HepG2 (cell line): ENCODE measurements around the gene PFKM. TPM values are rescaled to one million over a fixed set of nuclear protein-coding genes. Genes with fewer than 3 reads are reported as not detected.

Source experiments
- FOXK1 ChIP-seq: sonication (generic); formaldehyde crosslinking; IDR thresholded peaks from 2 replicates; pipeline ENCODE4 v1.4.0; 2020; ENCODE audit warnings: low read depth, missing genetic modification reagents, borderline replicate concordance
- FOXO1 ChIP-seq: sonication (generic); formaldehyde crosslinking; IDR thresholded peaks from 2 replicates; pipeline ENCODE4 v1.4.0; 2020; ENCODE audit warnings: missing genetic modification reagents
- KDM5B ChIP-seq: sonication (generic); formaldehyde crosslinking; IDR thresholded peaks from 2 replicates; pipeline ENCODE4 v1.4.0; 2020; ENCODE audit warnings: missing genetic modification reagents, mild to moderate bottlenecking, borderline replicate concordance
- KMT2A ChIP-seq: sonication (generic); formaldehyde crosslinking; IDR thresholded peaks from 2 replicates; pipeline ENCODE4 v1.4.0; 2020; ENCODE audit warnings: missing genetic modification reagents
- MATR3 ChIP-seq: sonication (generic); formaldehyde crosslinking; IDR thresholded peaks from 2 replicates; pipeline ENCODE4 v1.4.0; 2020; ENCODE audit warnings: missing genetic modification reagents
- RARA ChIP-seq: IDR thresholded peaks from 2 replicates; pipeline ENCODE4 v1.6.1; 2016; ENCODE audit warnings: missing genetic modification reagents, missing compliant biosample characterization
- TEAD3 ChIP-seq: optimal IDR thresholded peaks from 2 replicates; pipeline ENCODE3; 2016; ENCODE audit warnings: borderline replicate concordance
- ZNF10 ChIP-seq: sonication (generic); formaldehyde crosslinking; IDR thresholded peaks from 2 replicates; pipeline ENCODE4 v1.4.0; 2020; ENCODE audit warnings: mild to moderate bottlenecking, low read depth, missing genetic modification reagents, borderline replicate concordance
- ZNF460 ChIP-seq: sonication (generic); formaldehyde crosslinking; IDR thresholded peaks from 2 replicates; pipeline ENCODE4 v1.5.1; 2020; ENCODE audit warnings: missing genetic modification reagents, mild to moderate bottlenecking, borderline replicate concordance
- ZNF543 ChIP-seq: sonication (generic); formaldehyde crosslinking; IDR thresholded peaks from 2 replicates; pipeline ENCODE4 v1.4.0; 2020; ENCODE audit warnings: mild to moderate bottlenecking, missing genetic modification reagents
- ZNF607 ChIP-seq: sonication (generic); formaldehyde crosslinking; IDR thresholded peaks from 2 replicates; pipeline ENCODE4 v1.5.1; 2020; ENCODE audit warnings: missing genetic modification reagents, mild to moderate bottlenecking, borderline replicate concordance
- ZNF619 ChIP-seq: sonication (generic); formaldehyde crosslinking; IDR thresholded peaks from 2 replicates; pipeline ENCODE4 v1.4.0; 2020; ENCODE audit warnings: mild to moderate bottlenecking, missing genetic modification reagents
- ZZZ3 ChIP-seq: sonication (generic); formaldehyde crosslinking; IDR thresholded peaks from 2 replicates; pipeline ENCODE4 v1.4.0; 2020; ENCODE audit warnings: missing genetic modification reagents, mild to moderate bottlenecking, borderline replicate concordance
- polyA plus RNA-seq, 8 experiments: library from polyadenylated mRNA; depleted of rRNA in 3 of 8; stranded (reverse) in 7 of 8; unstranded in 1 of 8; fragments of >200 nt; fragmentation: Illumina TruSeq in 4 of 8; extraction: Trizol in 4 of 8; gene quantifications; 2 replicates each; pipeline versions ENCODE4 v1.2.1 to v1.2.3, GENCODE V29; 2011 to 2016; ENCODE audit warnings: low read depth in 4 of 8, missing spikeins in 1 of 8, mixed read lengths in 1 of 8; ENCODE audit not compliant: insufficient read depth in 1 of 8
- total RNA-seq, 5 experiments: library from RNA; depleted of rRNA; stranded (reverse); fragments of >200 nt; fragmentation: Illumina TruSeq; extraction: Trizol; gene quantifications; 2 replicates each; pipeline ENCODE4 v1.2.3, GENCODE V29; 2016; ENCODE audit warnings: low read depth in 1 of 5
- TF ChIP-seq, protein P1 (sequence below): sonication (generic); formaldehyde crosslinking; IDR thresholded peaks from 2 replicates; pipeline ENCODE4 v1.5.0; 2020; ENCODE audit warnings: mild to moderate bottlenecking, missing genetic modification reagents, borderline replicate concordance
- TF ChIP-seq, protein P2 (sequence below): sonication (generic); formaldehyde crosslinking; IDR thresholded peaks from 2 replicates; pipeline ENCODE4 v1.8.1; 2023; ENCODE audit warnings: missing genetic modification reagents, inconsistent platforms, borderline replicate concordance
- TF ChIP-seq, protein P3 (sequence below): sonication (generic); formaldehyde crosslinking; conservative IDR thresholded peaks from 2 replicates; pipeline ENCODE4 v1.4.0; 2020; ENCODE audit warnings: mild to moderate bottlenecking, missing genetic modification reagents, moderate library complexity
- TF ChIP-seq, protein P4 (sequence below): sonication (generic); formaldehyde crosslinking; IDR thresholded peaks from 2 replicates; pipeline ENCODE4 v1.4.0; 2020; ENCODE audit warnings: missing genetic modification reagents

Gene PFKM
- total and polyA plus RNA-seq, 2 of the 13 experiments (the other 11 are each of a cell fraction or from before 2014, with no cell fraction given), result 1.9 to 2.4 TPM

DNA sequence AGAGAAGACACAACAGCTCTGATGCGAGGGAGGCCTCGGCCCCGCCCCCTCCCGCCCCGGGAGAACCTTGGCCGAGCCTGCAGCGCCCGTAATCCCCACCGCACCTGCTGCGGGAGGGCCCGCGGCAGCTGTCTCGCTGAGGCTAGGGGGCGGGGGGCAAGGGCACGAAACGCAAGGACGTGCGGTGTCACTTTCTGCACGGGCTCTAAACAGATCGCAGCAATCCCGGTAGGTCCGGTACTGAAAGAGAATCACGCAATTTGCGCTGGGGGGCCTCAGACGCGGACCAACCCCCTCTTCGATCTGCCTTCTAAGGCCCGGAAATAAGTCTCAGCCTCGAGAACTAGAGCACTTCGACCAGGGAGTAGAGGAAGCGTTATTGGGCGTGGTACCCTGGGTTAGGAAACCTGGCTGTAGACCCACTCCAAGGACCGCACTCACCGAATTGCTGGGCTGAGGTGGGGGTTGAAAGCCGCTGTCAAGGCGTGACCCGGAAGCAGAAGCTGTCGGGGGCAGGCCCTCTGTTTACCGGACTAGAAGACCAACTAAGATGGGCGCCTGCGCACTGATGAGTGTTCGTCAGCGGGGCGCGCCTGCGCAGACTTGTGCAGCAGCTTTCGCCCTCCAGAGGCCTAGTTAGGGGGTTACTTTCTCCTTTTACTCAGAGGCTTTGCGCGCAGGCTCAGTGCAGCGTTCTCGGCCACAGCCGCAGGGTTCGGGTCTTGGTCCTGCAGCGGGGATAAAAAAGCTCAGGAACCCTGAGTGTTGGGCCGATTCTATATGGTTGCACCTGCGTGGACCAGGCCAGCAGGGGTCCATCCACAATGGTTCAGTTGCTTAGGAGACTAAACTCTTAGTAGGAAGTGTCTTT, 38.1 kb downstream of the PFKM start, which contains the start of gene ASB8 (continued):
- TF ChIP-seq, protein P1, sequence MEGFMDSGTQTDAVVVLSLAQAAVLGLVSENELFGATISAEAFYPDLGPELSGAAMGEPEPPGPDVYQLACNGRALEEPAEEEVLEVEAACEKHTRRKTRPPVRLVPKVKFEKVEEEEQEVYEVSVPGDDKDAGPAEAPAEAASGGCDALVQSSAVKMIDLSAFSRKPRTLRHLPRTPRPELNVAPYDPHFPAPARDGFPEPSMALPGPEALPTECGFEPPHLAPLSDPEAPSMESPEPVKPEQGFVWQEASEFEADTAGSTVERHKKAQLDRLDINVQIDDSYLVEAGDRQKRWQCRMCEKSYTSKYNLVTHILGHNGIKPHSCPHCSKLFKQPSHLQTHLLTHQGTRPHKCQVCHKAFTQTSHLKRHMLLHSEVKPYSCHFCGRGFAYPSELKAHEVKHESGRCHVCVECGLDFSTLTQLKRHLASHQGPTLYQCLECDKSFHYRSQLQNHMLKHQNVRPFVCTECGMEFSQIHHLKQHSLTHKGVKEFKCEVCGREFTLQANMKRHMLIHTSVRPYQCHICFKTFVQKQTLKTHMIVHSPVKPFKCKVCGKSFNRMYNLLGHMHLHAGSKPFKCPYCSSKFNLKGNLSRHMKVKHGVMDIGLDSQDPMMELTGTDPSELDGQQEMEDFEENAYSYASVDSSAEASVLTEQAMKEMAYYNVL, result peak; percentile 8; the same call in 1 of the 2 replicates
- TF ChIP-seq MATR3 (CRISPR knock-in tag) (no peak), ZNF460 (CRISPR knock-in tag) (no peak), ZNF619 (CRISPR knock-in tag) (peak; percentile 63; the same call in 1 of the 2 replicates), ZNF10 (no peak), KDM5B (CRISPR knock-in tag) (peak; percentile 70; the same call in 1 of the 2 replicates), ZNF543 (CRISPR knock-in tag) (peak; percentile 89; the same call in 1 of the 2 replicates), FOXK1 (CRISPR knock-in tag) (peak; percentile 93), ZNF607 (CRISPR knock-in tag) (peak; percentile 64; the same call in 1 of the 2 replicates), ZZZ3 (CRISPR knock-in tag) (peak; percentile 55; the same call in 1 of the 2 replicates), TEAD3 (CRISPR knock-in tag) (peak; percentile 60), RARA (peak; percentile 20; the same call in 1 of the 2 replicates), FOXO1 (CRISPR knock-in tag) (peak; percentile 84), KMT2A (peak; percentile 87)
- TF ChIP-seq, protein P2, sequence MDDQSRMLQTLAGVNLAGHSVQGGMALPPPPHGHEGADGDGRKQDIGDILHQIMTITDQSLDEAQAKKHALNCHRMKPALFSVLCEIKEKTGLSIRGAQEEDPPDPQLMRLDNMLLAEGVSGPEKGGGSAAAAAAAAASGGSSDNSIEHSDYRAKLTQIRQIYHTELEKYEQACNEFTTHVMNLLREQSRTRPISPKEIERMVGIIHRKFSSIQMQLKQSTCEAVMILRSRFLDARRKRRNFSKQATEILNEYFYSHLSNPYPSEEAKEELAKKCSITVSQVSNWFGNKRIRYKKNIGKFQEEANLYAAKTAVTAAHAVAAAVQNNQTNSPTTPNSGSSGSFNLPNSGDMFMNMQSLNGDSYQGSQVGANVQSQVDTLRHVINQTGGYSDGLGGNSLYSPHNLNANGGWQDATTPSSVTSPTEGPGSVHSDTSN, result no peak
- TF ChIP-seq, protein P3, sequence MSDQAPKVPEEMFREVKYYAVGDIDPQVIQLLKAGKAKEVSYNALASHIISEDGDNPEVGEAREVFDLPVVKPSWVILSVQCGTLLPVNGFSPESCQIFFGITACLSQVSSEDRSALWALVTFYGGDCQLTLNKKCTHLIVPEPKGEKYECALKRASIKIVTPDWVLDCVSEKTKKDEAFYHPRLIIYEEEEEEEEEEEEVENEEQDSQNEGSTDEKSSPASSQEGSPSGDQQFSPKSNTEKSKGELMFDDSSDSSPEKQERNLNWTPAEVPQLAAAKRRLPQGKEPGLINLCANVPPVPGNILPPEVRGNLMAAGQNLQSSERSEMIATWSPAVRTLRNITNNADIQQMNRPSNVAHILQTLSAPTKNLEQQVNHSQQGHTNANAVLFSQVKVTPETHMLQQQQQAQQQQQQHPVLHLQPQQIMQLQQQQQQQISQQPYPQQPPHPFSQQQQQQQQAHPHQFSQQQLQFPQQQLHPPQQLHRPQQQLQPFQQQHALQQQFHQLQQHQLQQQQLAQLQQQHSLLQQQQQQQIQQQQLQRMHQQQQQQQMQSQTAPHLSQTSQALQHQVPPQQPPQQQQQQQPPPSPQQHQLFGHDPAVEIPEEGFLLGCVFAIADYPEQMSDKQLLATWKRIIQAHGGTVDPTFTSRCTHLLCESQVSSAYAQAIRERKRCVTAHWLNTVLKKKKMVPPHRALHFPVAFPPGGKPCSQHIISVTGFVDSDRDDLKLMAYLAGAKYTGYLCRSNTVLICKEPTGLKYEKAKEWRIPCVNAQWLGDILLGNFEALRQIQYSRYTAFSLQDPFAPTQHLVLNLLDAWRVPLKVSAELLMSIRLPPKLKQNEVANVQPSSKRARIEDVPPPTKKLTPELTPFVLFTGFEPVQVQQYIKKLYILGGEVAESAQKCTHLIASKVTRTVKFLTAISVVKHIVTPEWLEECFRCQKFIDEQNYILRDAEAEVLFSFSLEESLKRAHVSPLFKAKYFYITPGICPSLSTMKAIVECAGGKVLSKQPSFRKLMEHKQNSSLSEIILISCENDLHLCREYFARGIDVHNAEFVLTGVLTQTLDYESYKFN (CRISPR knock-in tag), result peak; percentile 76
- TF ChIP-seq, protein P4, sequence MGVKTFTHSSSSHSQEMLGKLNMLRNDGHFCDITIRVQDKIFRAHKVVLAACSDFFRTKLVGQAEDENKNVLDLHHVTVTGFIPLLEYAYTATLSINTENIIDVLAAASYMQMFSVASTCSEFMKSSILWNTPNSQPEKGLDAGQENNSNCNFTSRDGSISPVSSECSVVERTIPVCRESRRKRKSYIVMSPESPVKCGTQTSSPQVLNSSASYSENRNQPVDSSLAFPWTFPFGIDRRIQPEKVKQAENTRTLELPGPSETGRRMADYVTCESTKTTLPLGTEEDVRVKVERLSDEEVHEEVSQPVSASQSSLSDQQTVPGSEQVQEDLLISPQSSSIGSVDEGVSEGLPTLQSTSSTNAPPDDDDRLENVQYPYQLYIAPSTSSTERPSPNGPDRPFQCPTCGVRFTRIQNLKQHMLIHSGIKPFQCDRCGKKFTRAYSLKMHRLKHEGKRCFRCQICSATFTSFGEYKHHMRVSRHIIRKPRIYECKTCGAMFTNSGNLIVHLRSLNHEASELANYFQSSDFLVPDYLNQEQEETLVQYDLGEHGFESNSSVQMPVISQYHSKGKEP, result no peak
